Measurements from ENCODE around the gene DENND5B. TPM values are rescaled to one million over a fixed set of nuclear protein-coding genes. Genes with fewer than 3 reads are reported as not detected.
"Not testable (repeated sequence)": the region's sequence is repeated elsewhere in the genome, so short reads cannot be mapped to it uniquely, and the experiment has no call there.

DENND5B gene
- total and polyA plus RNA-seq, 2 donors = 2.3 to 2.9 TPM

- Histone ChIP-seq H3K27ac (ENCODE audit: low read depth in 1 of 2, low read length in 1 of 2) (no peak overlapping the region), H3K4me3 (ENCODE audit: low read length in 2 of 2) (no peak overlapping the region), H3K36me3 (ENCODE audit: control insufficient read depth in 2 of 2, insufficient read depth in 2 of 2, low read length in 1 of 2) (no peaks in the 10 kb centered on the region), H3K4me1 (ENCODE audit: control insufficient read depth in 2 of 2, insufficient read depth in 2 of 2, low read length in 2 of 2) (no peaks in the 10 kb centered on the region), H3K27me3 (ENCODE audit: control insufficient read depth in 2 of 2, insufficient read depth in 1 of 2, low read length in 1 of 2) (no peaks in the 10 kb centered on the region), H3K9me3 (ENCODE audit: control insufficient read depth in 2 of 2, insufficient read depth in 1 of 2, low read length in 1 of 2) (no peaks in the 10 kb centered on the region)
- no peak for DNase-seq (ENCODE audit: low read depth in 6 of 9, low spot score in 9 of 9)
- WGBS = 92% methylated on average over 4 of the region's 4 CpGs
Observed at GRCh38 chr12:31622038-31622437, 31.1 kb upstream of the DENND5B start.

GRCh38 chr12:31620311-31620710 is 29.4 kb upstream of the DENND5B start:
- 98% methylated on average over 2 of the region's 2 CpGs for WGBS
- Histone ChIP-seq H3K4me1 (ENCODE audit: control insufficient read depth in 2 of 2, insufficient read depth in 2 of 2, low read length in 2 of 2) (no peaks in the 10 kb centered on the region), H3K36me3 (ENCODE audit: control insufficient read depth in 2 of 2, insufficient read depth in 2 of 2, low read length in 1 of 2) (no peaks in the 10 kb centered on the region), H3K9me3 (ENCODE audit: control insufficient read depth in 2 of 2, insufficient read depth in 1 of 2, low read length in 1 of 2) (no peaks in the 10 kb centered on the region), H3K27ac (ENCODE audit: low read depth in 1 of 2, low read length in 1 of 2) (no peak overlapping the region), H3K4me3 (ENCODE audit: low read length in 2 of 2) (no peak overlapping the region), H3K27me3 (ENCODE audit: control insufficient read depth in 2 of 2, insufficient read depth in 1 of 2, low read length in 1 of 2) (no peaks in the 10 kb centered on the region)
- no peak for DNase-seq (ENCODE audit: low read depth in 6 of 9, low spot score in 9 of 9)

DNA sequence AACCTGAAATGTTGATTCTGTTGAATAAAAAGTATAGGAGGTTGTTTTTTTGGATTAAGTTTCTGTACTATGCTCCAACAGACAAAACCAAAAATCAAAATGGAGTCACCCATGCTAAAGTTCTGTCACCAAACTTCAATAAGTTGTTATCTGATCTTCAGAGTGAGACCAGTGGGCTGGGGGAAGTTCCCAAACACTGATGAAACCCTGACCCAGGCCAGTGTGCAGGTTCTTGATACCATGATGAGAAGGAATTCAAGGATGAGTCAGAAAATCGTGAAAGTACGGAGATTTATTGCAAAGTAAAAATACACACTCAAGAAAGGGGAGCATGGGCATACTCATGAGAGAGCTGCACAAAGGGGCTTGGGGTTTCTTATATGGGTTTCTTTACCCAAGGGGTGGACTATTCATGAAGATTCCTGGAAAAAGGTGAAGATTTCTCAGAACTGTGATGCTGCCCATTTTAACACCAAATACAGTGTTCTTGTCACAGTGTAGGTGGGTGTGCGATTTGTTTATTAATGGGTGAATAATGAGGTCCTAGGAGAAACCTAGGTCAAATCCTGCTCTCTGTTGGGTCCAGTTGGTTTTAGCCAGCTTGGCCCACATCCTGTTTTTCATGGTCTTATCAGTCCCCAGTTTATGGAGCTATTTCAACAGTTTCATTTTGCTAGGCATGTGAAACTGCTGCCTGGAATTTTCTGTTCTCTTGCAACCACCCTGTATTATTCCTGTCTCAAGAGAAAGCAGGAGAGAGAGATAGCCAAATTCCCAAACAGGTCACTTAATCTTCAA is 27.5 kb upstream of the DENND5B start:
- Histone ChIP-seq H3K27ac (ENCODE audit: low read depth in 1 of 2, low read length in 1 of 2) (no peak overlapping the region), H3K36me3 (ENCODE audit: control insufficient read depth in 2 of 2, insufficient read depth in 2 of 2, low read length in 1 of 2) (no peaks in the 10 kb centered on the region), H3K27me3 (ENCODE audit: control insufficient read depth in 2 of 2, insufficient read depth in 1 of 2, low read length in 1 of 2) (no peaks in the 10 kb centered on the region), H3K4me3 (ENCODE audit: low read length in 2 of 2) (no peak overlapping the region), H3K4me1 (ENCODE audit: control insufficient read depth in 2 of 2, insufficient read depth in 2 of 2, low read length in 2 of 2) (no peaks in the 10 kb centered on the region), H3K9me3 (ENCODE audit: control insufficient read depth in 2 of 2, insufficient read depth in 1 of 2, low read length in 1 of 2) (no peaks in the 10 kb centered on the region)
- WGBS = 96% methylated on average over 3 of the region's 3 CpGs
- DNase-seq (ENCODE audit: low read depth in 6 of 9, low spot score in 9 of 9) = no peak

DNA sequence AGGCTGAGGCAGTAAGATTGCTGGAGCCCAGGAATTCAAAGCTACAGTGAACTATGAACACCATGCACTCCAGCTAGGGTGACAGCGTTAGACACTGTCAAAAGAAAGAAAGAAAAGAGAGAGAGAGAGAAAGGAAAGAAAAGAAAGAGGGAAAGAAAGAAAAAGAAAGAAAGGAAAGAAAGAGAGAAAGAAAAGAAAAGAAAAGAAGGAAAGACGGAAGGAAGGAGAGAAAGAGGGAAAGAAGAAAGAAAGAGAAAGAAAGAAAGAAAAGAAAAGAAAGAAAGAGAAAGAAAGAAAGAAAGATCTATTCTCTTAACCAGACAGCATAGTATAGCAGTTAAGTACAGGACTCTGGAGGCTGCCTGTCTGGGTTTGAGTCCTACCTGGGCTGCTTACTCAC is 21.9 kb upstream of the DENND5B start:
- 96% methylated on average over 2 of the region's 2 CpGs for WGBS
- peaks cover under 1 to 5% of the 10 kb centered on the region in 2 donors for H3K9me3 ChIP-seq (ENCODE audit: control insufficient read depth in 2 of 2, insufficient read depth in 1 of 2, low read length in 1 of 2)
- H3K4me1 ChIP-seq (ENCODE audit: control insufficient read depth in 2 of 2, insufficient read depth in 2 of 2, low read length in 2 of 2) = no peaks in the 10 kb centered on the region
- H3K27ac ChIP-seq (ENCODE audit: low read depth in 1 of 2, low read length in 1 of 2) = no peak overlapping the region
- no peaks in the 10 kb centered on the region for H3K36me3 ChIP-seq (ENCODE audit: control insufficient read depth in 2 of 2, insufficient read depth in 2 of 2, low read length in 1 of 2)
- H3K27me3 ChIP-seq (ENCODE audit: control insufficient read depth in 2 of 2, insufficient read depth in 1 of 2, low read length in 1 of 2) = no peaks in the 10 kb centered on the region
- no peak for DNase-seq (ENCODE audit: low read depth in 6 of 9, low spot score in 9 of 9)
- no peak overlapping the region for H3K4me3 ChIP-seq (ENCODE audit: low read length in 2 of 2)

DNA sequence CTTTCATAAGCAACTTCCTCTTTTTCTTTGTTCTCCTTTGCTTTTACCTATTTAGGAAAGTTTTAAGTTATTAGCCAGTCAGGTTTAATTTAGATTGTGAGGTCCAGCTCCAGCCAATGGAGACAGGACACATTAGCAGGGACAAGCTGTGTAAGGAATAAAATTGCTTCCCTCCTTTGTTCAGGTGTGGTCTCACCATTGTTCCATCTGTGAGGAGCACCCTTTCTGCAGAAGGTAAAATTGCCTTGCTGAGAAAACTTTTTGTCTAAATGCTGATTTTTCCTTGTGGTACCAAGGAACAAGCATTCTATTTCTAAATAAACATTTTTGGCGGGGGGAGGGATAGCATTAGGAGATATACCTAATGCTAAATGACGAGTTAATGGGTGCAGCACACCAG is 17.4 kb upstream of the DENND5B start:
- not testable (repeated sequence) for H3K36me3 ChIP-seq (ENCODE audit: control insufficient read depth in 2 of 2, insufficient read depth in 2 of 2, low read length in 1 of 2); H3K27ac ChIP-seq (ENCODE audit: low read depth in 1 of 2, low read length in 1 of 2); H3K4me1 ChIP-seq (ENCODE audit: control insufficient read depth in 2 of 2, insufficient read depth in 2 of 2, low read length in 2 of 2); H3K27me3 ChIP-seq (ENCODE audit: control insufficient read depth in 2 of 2, insufficient read depth in 1 of 2, low read length in 1 of 2); H3K4me3 ChIP-seq (ENCODE audit: low read length in 2 of 2); H3K9me3 ChIP-seq (ENCODE audit: control insufficient read depth in 2 of 2, insufficient read depth in 1 of 2, low read length in 1 of 2); DNase-seq (ENCODE audit: low read depth in 6 of 9, low spot score in 9 of 9)
- 95% methylated on average over 2 of the region's 2 CpGs for WGBS

DNA sequence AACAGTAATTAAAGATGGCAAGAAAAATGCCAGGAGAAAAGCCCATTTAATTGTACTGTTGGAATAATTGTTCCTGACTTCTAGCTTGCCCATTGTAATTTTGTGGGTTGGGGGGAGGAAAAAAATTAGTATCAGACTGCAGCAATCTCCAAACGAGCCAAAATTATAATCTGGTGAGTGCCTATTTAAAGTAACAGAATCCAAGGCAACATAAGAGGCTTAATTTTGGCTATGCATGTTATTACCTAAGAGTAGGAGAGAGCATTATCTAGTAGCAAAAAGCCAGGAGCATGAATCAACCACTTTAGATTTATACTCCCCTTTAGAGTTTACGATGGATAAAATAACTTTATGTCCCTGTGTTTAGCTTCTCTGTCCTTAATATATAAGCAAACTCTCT is 14.6 kb upstream of the DENND5B start:
- H3K4me1 ChIP-seq (ENCODE audit: control insufficient read depth in 2 of 2, insufficient read depth in 2 of 2, low read length in 2 of 2) = no peaks in the 10 kb centered on the region
- WGBS = 92% methylated on average over 2 of the region's 2 CpGs
- no peak for DNase-seq (ENCODE audit: low read depth in 6 of 9, low spot score in 9 of 9)
- H3K27ac ChIP-seq (ENCODE audit: low read depth in 1 of 2, low read length in 1 of 2) = no peak overlapping the region
- peaks cover 1 to 10% of the 10 kb centered on the region in 2 donors for H3K9me3 ChIP-seq (ENCODE audit: control insufficient read depth in 2 of 2, insufficient read depth in 1 of 2, low read length in 1 of 2)
- H3K27me3 ChIP-seq (ENCODE audit: control insufficient read depth in 2 of 2, insufficient read depth in 1 of 2, low read length in 1 of 2) = no peaks in the 10 kb centered on the region
- H3K4me3 ChIP-seq (ENCODE audit: low read length in 2 of 2) = no peak overlapping the region
- H3K36me3 ChIP-seq (ENCODE audit: control insufficient read depth in 2 of 2, insufficient read depth in 2 of 2, low read length in 1 of 2) = no peaks in the 10 kb centered on the region

DNA sequence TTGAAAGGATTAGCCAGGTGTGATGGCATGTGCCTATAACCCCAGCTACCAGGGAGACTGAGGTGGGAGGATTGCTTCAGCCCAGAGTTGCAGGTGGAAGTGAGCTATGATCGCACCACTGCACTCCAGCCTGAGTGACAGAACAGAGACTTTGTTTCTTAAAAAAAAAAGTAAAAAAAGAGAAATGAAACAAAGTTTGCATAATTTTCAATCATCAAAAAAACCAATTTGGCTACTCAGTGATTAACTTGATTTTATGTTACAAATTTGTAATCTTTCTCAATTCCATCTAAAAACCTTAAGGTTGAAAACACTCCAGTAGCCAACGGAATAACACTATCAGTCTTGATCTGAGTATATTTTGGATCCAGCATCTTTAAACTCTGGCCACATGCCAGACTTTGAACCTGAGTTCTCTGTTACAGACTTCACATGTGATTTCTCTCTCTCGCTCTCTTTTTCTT is 12.6 kb upstream of the DENND5B start:
- 93% methylated on average over 3 of the region's 3 CpGs for WGBS
- Histone ChIP-seq H3K9me3 (ENCODE audit: control insufficient read depth in 2 of 2, insufficient read depth in 1 of 2, low read length in 1 of 2) (peaks cover 1 to 10% of the 10 kb centered on the region in 2 donors), H3K27ac (ENCODE audit: low read depth in 1 of 2, low read length in 1 of 2) (no peak overlapping the region), H3K36me3 (ENCODE audit: control insufficient read depth in 2 of 2, insufficient read depth in 2 of 2, low read length in 1 of 2) (no peaks in the 10 kb centered on the region), H3K4me1 (ENCODE audit: control insufficient read depth in 2 of 2, insufficient read depth in 2 of 2, low read length in 2 of 2) (no peaks in the 10 kb centered on the region), H3K4me3 (ENCODE audit: low read length in 2 of 2) (no peak overlapping the region), H3K27me3 (ENCODE audit: control insufficient read depth in 2 of 2, insufficient read depth in 1 of 2, low read length in 1 of 2) (no peaks in the 10 kb centered on the region)
- no peak for DNase-seq (ENCODE audit: low read depth in 6 of 9, low spot score in 9 of 9)

- WGBS = 96% methylated on average over 4 of the region's 4 CpGs
- no peak for DNase-seq (ENCODE audit: low read depth in 6 of 9, low spot score in 9 of 9)
- no peaks in the 10 kb centered on the region for H3K9me3 ChIP-seq (ENCODE audit: control insufficient read depth in 2 of 2, insufficient read depth in 1 of 2, low read length in 1 of 2)
- no peaks in the 10 kb centered on the region for H3K4me1 ChIP-seq (ENCODE audit: control insufficient read depth in 2 of 2, insufficient read depth in 2 of 2, low read length in 2 of 2)
- no peaks in the 10 kb centered on the region for H3K36me3 ChIP-seq (ENCODE audit: control insufficient read depth in 2 of 2, insufficient read depth in 2 of 2, low read length in 1 of 2)
- H3K27me3 ChIP-seq (ENCODE audit: control insufficient read depth in 2 of 2, insufficient read depth in 1 of 2, low read length in 1 of 2) = no peaks in the 10 kb centered on the region
- no peak overlapping the region for H3K27ac ChIP-seq (ENCODE audit: low read depth in 1 of 2, low read length in 1 of 2)
- no peak overlapping the region for H3K4me3 ChIP-seq (ENCODE audit: low read length in 2 of 2)
Observed at GRCh38 chr12:31600750-31601149, 9.8 kb upstream of the DENND5B start.

DNA sequence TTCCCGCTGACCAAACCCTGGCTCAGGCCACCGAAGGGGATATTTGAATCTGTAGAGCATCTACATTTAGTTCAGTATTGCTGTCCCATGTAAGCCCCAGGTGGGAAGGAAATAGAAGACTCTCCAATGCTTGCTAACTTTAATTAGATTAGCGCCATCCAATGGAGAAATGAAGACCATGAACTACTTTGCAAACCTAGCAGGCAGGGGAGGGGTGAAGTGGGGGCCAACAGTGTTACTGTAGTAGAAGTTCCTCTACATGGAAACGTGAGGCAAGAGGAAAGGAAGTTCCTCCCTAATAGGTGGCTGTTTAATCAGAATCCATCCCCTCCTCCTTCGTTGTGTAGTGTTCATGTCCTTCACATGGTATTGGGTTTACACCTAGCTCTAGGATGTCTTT is 9.3 kb upstream of the DENND5B start:
- WGBS = 90% methylated on average over 5 of the region's 5 CpGs
- H3K27ac ChIP-seq (ENCODE audit: low read depth in 1 of 2, low read length in 1 of 2) = no peak overlapping the region
- no peaks in the 10 kb centered on the region for H3K9me3 ChIP-seq (ENCODE audit: control insufficient read depth in 2 of 2, insufficient read depth in 1 of 2, low read length in 1 of 2)
- no peaks in the 10 kb centered on the region for H3K36me3 ChIP-seq (ENCODE audit: control insufficient read depth in 2 of 2, insufficient read depth in 2 of 2, low read length in 1 of 2)
- no peaks in the 10 kb centered on the region for H3K27me3 ChIP-seq (ENCODE audit: control insufficient read depth in 2 of 2, insufficient read depth in 1 of 2, low read length in 1 of 2)
- no peaks in the 10 kb centered on the region for H3K4me1 ChIP-seq (ENCODE audit: control insufficient read depth in 2 of 2, insufficient read depth in 2 of 2, low read length in 2 of 2)
- no peak overlapping the region for H3K4me3 ChIP-seq (ENCODE audit: low read length in 2 of 2)
- no peak for DNase-seq (ENCODE audit: low read depth in 6 of 9, low spot score in 9 of 9)
